Measurements from ENCODE around the gene DENND6B.

The DENND6B gene

DNA sequence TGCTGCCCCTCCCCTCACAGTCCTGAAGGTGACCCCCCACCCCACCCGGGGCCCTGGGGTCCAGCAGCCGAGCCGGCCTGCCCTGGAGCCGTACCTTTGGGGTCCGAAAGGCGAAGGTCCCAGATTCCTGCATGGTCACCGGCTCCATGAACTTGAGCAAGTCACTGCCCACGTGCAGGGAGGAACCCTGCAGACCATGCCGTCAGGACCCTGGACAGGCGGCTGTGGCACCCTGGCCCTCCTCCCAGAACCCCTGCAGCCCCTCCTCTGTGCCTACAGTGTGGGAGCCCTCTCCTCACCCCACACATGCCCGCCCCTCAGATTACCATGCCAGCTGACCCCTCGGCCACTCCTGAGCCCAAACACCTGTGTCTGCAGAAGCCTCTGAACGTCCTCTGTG is 42.3 kb downstream of the DENND6B start:
- TF ChIP-seq, protein P1, sequence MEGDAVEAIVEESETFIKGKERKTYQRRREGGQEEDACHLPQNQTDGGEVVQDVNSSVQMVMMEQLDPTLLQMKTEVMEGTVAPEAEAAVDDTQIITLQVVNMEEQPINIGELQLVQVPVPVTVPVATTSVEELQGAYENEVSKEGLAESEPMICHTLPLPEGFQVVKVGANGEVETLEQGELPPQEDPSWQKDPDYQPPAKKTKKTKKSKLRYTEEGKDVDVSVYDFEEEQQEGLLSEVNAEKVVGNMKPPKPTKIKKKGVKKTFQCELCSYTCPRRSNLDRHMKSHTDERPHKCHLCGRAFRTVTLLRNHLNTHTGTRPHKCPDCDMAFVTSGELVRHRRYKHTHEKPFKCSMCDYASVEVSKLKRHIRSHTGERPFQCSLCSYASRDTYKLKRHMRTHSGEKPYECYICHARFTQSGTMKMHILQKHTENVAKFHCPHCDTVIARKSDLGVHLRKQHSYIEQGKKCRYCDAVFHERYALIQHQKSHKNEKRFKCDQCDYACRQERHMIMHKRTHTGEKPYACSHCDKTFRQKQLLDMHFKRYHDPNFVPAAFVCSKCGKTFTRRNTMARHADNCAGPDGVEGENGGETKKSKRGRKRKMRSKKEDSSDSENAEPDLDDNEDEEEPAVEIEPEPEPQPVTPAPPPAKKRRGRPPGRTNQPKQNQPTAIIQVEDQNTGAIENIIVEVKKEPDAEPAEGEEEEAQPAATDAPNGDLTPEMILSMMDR (IDR thresholded peaks at IDR 0.05; ENCODE audit: low read depth, low read length, missing control alignments): no peak
- DNase-seq (ENCODE audit: extremely low read depth, low read depth): no peak
- H3K4me3 ChIP-seq (replicated peaks; ENCODE audit: low read depth, low read length): no peak overlapping the region

DNA sequence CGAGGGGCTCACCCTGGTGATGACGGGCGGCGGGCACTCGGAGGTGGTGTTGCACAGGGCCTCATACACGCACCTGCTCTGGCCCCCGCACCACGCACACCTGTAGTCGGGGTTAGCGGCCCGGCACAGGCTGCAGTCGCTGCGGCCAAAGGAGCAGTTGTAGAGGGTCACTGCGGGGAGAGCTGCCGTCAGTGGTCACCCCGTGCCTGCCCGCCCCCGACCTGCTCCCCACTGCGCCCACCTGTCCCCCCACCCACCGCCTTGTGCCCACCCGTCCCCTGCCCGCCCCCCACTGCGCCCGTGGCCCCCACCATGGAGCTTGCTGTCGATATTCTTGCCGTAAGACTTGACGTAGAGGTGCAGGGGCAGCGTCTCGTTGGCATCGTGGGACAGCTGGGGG is 43.0 kb downstream of the DENND6B start:
- no peak for DNase-seq (ENCODE audit: extremely low read depth, low read depth)
- H3K4me3 ChIP-seq (replicated peaks; ENCODE audit: low read depth, low read length): no peak overlapping the region
- TF ChIP-seq, protein P1 (IDR thresholded peaks at IDR 0.05; ENCODE audit: low read depth, low read length, missing control alignments): no peak

DNA sequence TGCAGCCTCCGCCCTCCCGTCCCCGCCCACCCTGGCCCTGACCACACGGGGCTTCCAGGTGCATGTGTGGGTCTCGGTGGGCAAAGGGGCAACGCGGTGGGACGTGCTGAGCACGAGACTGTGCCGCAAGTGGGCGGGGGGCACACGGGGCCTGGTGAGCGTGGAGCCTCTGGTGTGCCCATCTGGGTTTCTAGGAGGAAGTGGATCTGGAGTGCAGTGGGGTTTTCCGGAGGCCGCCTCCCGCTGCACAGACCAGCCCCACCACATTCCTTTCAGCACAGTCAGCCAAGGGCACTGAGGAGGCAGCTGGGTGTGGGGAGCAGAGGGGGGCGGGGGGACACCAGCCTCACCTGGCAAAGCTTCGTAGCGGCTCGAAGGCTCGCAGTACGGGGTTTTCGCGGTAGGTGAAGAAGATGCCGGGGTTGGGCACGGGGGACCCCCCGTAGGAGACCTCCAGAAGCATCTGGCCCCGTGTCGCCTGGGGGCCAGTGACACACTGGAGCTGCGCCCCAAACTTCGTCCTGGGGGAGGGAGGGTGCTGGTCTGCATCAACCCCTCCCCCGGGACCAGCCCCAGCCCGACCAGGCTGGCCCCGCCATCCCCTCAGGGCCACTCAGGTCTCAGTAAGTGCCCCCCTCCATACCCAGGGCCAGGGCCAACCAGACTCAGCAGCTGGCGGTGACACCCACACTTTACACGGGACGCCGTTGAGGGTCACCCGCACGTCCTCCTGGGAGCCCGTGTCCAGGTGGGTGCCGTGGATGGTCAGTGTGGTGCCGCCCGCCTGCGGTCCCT is 44.3 kb downstream of the DENND6B start:
- DNase-seq (ENCODE audit: extremely low read depth, low read depth): no peak
- TF ChIP-seq, protein P1 (IDR thresholded peaks at IDR 0.05; ENCODE audit: low read depth, low read length, missing control alignments): no peak
- H3K4me3 ChIP-seq (replicated peaks; ENCODE audit: low read depth, low read length): no peak overlapping the region

DNA sequence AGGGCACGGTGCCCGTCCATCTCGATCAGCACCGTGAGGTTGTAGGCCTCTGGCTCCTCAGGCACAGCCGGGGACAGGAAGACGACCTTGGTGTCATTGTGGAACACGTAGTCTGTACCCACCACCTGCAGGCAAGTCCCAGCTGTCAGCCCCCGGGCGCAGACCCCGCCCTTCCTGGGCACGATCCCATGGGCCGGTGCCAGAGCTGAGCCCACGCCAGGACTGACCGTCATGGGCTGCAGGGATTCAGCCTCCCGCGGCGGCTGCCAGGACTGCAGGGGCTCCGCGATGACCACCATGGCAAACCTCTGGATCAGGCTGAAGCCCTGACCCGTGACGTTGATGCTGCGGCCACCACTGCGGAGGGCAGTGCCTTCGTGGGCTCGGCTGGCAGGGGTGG is 44.9 kb downstream of the DENND6B start:
- DNase-seq (ENCODE audit: extremely low read depth, low read depth): no peak
- TF ChIP-seq, protein P1 (IDR thresholded peaks at IDR 0.05; ENCODE audit: low read depth, low read length, missing control alignments): no peak
- no peak overlapping the region for H3K4me3 ChIP-seq (replicated peaks; ENCODE audit: low read depth, low read length)

DNA sequence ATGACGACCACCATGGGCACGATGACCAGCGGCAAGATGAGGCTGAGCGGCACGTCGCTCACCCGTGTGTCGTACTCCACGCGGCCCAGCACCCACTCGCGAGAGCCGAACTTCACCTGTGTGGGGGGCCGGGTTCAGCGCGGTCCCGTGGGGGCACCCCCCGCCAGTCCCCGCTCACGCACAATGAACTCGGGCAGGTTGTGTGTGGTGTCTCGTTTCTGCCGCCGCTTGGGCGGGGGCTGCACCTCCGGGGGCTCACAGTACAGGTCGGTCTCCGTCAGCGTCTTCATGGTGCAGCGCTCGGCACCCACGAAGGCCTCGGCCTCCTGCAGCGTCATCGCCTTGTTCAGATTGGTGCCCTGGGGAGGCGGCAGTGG is 45.4 kb downstream of the DENND6B start:
- no peak overlapping the region for H3K4me3 ChIP-seq (replicated peaks; ENCODE audit: low read depth, low read length)
- no peak for DNase-seq (ENCODE audit: extremely low read depth, low read depth)
- TF ChIP-seq, protein P1 (IDR thresholded peaks at IDR 0.05; ENCODE audit: low read depth, low read length, missing control alignments): no peak

DNA sequence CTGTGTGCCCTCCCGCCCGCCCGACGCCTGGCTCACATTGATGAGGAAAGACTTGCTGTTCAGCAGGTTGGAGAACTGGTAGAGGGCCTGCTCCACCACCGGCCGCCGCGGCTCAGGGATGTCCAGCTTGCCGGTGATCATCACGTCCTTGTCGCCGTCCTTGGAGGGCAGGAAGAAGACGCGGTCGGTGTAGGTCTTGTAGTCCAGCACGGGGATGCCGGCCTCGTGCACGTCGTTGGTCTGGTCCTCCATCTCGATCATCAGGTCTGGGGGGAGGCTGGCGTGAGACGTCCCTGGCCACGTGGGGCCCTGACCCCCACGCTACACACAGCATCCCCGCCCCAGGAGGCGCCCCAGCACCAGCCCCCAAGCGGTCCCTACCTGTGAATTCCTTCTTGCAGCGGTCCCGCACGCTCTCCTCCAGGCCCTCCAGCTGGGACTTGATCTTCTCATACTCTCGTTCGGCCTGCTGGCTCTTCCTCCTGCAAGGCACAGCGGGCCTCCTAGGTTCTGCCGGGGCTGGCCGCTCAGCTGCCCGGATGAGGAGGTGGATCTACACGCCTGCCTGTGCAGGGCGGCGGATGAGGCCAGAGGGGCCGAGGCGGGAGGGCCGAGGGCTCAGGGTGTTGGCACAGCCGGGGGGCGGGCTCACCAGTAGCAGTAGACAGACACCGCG is 46.0 kb downstream of the DENND6B start:
- no peak overlapping the region for H3K4me3 ChIP-seq (replicated peaks; ENCODE audit: low read depth, low read length)
- no peak for DNase-seq (ENCODE audit: extremely low read depth, low read depth)
- TF ChIP-seq, protein P1 (IDR thresholded peaks at IDR 0.05; ENCODE audit: low read depth, low read length, missing control alignments): no peak

Measured in HFF-Myc (cell line).